WTC11 (cell line): ENCODE data around the gene CDK5. TPM values are rescaled to one million over a fixed set of nuclear protein-coding genes. Genes with fewer than 3 reads are reported as not detected.

ENCODE experiments used
- ATF1 ChIP-seq: sonication (generic); formaldehyde crosslinking; IDR thresholded peaks from 2 replicates; pipeline ENCODE4 v1.8.1; 2023; ENCODE audit warnings: mild to moderate bottlenecking, moderate library complexity, missing genetic modification reagents
- ATF3 ChIP-seq: sonication (generic); formaldehyde crosslinking; conservative IDR thresholded peaks from 2 replicates; pipeline ENCODE4 v1.8.1; 2022; ENCODE audit warnings: mild to moderate bottlenecking, missing genetic modification reagents
- CDX4 ChIP-seq: fragments of 250-450 bp; sonication (Bioruptor Pico); IDR thresholded peaks from 2 replicates; pipeline ENCODE4 v1.9.0; 2021; ENCODE audit warnings: moderate library complexity, mild to moderate bottlenecking, inconsistent platforms, borderline replicate concordance
- CREB1 ChIP-seq: sonication (generic); formaldehyde crosslinking; IDR thresholded peaks from 2 replicates; pipeline ENCODE4 v1.8.0; 2023; ENCODE audit warnings: mild to moderate bottlenecking, missing genetic modification reagents
- ETV6 ChIP-seq: sonication (generic); formaldehyde crosslinking; IDR thresholded peaks from 2 replicates; pipeline ENCODE4 v1.8.1; 2022; ENCODE audit warnings: mild to moderate bottlenecking, missing genetic modification reagents
- FOXP4 ChIP-seq: sonication (generic); formaldehyde crosslinking; IDR thresholded peaks from 2 replicates; pipeline ENCODE4 v1.8.0; 2022; ENCODE audit warnings: mild to moderate bottlenecking, missing genetic modification reagents
- KAT7 ChIP-seq: sonication (generic); formaldehyde crosslinking; IDR thresholded peaks from 2 replicates; pipeline ENCODE4 v1.8.1; 2023; ENCODE audit warnings: missing genetic modification reagents, mild to moderate bottlenecking, borderline replicate concordance
- MXD4 ChIP-seq: fragments of 250-450 bp; sonication (Bioruptor Pico); IDR thresholded peaks from 2 replicates; pipeline ENCODE4 v1.8.0; 2021; ENCODE audit warnings: mild to moderate bottlenecking, moderate library complexity, borderline replicate concordance
- MYBL2 ChIP-seq: sonication (generic); formaldehyde crosslinking; IDR thresholded peaks from 2 replicates; pipeline ENCODE4 v1.8.1; 2023; ENCODE audit warnings: mild to moderate bottlenecking, moderate library complexity, missing genetic modification reagents
- NR2C2 ChIP-seq: sonication (generic); formaldehyde crosslinking; IDR thresholded peaks from 2 replicates; pipeline ENCODE4 v1.8.0; 2022; ENCODE audit warnings: mild to moderate bottlenecking, missing genetic modification reagents
- RORB ChIP-seq: fragments of 250-450 bp; sonication (Bioruptor Pico); IDR thresholded peaks from 2 replicates; pipeline ENCODE4 v1.9.0; 2021; ENCODE audit warnings: mild to moderate bottlenecking
- TCF7 ChIP-seq: sonication (generic); formaldehyde crosslinking; IDR thresholded peaks from 2 replicates; pipeline ENCODE4 v1.8.0; 2022; ENCODE audit warnings: mild to moderate bottlenecking, low read depth, missing genetic modification reagents, moderate library complexity
- TEAD1 ChIP-seq: sonication (generic); formaldehyde crosslinking; IDR thresholded peaks from 2 replicates; pipeline ENCODE4 v1.8.0; 2022; ENCODE audit warnings: mild to moderate bottlenecking, missing genetic modification reagents
- TEAD4 ChIP-seq: sonication (generic); formaldehyde crosslinking; IDR thresholded peaks from 2 replicates; pipeline ENCODE4 v1.8.0; 2022; ENCODE audit warnings: mild to moderate bottlenecking, missing genetic modification reagents
- USF1 ChIP-seq: sonication (generic); formaldehyde crosslinking; IDR thresholded peaks from 2 replicates; pipeline ENCODE4 v1.8.0; 2022; ENCODE audit warnings: mild to moderate bottlenecking, missing genetic modification reagents
- ZBTB43 ChIP-seq: sonication (generic); formaldehyde crosslinking; IDR thresholded peaks from 2 replicates; pipeline ENCODE4 v1.8.1; 2023; ENCODE audit warnings: mild to moderate bottlenecking, missing genetic modification reagents
- ZNF232 ChIP-seq: sonication (generic); formaldehyde crosslinking; IDR thresholded peaks from 2 replicates; pipeline ENCODE4 v1.8.0; 2022; ENCODE audit warnings: mild to moderate bottlenecking, missing genetic modification reagents
- ZNF416 ChIP-seq: fragments of 250-450 bp; sonication (Bioruptor Pico); IDR thresholded peaks from 2 replicates; pipeline ENCODE4 v1.9.0; 2021; ENCODE audit warnings: mild to moderate bottlenecking, inconsistent platforms
- ZNF425 ChIP-seq: fragments of 250-450 bp; sonication (Bioruptor Pico); conservative IDR thresholded peaks from 2 replicates; pipeline ENCODE4 v1.9.0; 2021; ENCODE audit warnings: mild to moderate bottlenecking
- ZNF671 ChIP-seq: fragments of 250-450 bp; sonication (Bioruptor Pico); IDR thresholded peaks from 2 replicates; pipeline ENCODE4 v1.8.0; 2021; ENCODE audit warnings: mild to moderate bottlenecking
- total RNA-seq: library from RNA; stranded (reverse); gene quantifications from 3 replicates; pipeline ENCODE4 v1.2.3, GENCODE V29; 2021
- TF ChIP-seq, protein P1 (sequence below): sonication (generic); formaldehyde crosslinking; IDR thresholded peaks from 2 replicates; pipeline ENCODE4 v1.8.1; 2023; ENCODE audit warnings: mild to moderate bottlenecking, missing genetic modification reagents
- TF ChIP-seq, protein P2 (sequence below): sonication (generic); formaldehyde crosslinking; IDR thresholded peaks from 2 replicates; pipeline ENCODE4 v1.8.0; 2023; ENCODE audit warnings: missing genetic modification reagents, mild to moderate bottlenecking, borderline replicate concordance
- TF ChIP-seq, protein P3 (sequence below): sonication (generic); formaldehyde crosslinking; IDR thresholded peaks from 2 replicates; pipeline ENCODE4 v1.8.1; 2022; ENCODE audit warnings: low read depth, mild to moderate bottlenecking, moderate library complexity, missing genetic modification reagents, borderline replicate concordance

The CDK5 gene
- total RNA-seq, 1 experiment from 2014 or later, result 27.8 TPM

DNA sequence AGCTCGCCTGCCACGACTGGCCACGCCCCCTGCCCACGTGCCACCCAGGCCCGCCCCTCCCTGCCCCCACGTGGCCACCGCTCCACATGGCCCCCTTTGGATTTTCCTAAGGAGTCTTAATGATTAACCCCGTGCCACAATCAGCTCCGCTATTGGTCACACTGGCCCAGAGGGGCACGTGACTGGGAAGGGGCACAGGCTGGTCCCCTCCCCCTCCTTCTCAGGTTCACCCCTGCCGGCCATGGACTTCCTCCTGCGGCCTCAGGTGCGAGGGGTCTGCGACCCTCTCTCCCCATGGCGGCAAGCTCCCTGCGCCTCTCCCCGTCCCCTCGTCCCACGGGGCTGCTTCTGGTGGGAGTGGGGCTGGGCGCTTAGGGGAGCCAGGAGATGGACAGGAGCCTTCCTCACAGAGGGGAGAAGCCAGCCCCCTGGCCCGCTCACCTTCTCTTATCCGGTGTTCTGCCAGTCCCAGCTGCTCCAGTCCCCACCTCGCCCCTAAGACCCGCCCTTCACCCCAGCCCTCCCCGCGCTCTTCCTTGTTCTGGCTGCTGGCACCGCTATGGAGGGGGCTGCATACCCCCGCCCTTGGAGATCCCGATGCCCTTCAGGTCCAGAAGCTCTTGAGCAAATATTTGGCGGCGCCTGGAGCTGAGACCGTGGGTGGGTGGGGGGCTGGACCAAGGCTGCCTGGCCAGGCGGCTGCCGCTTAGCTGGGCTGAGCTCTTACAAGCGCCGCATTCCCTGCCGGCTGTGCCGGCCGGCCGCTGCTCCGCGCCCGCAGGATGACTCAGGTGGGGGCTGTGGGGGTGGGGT, 4.9 kb upstream of the CDK5 start (continued):
- TF ChIP-seq ZNF425 (CRISPR knock-in tag), result no peak
- TF ChIP-seq KAT7 (CRISPR knock-in tag), result no peak
- TF ChIP-seq NR2C2 (CRISPR knock-in tag), result no peak
- no peak for TF ChIP-seq MXD4
- peak; percentile 99 for TF ChIP-seq USF1 (CRISPR knock-in tag)
- TF ChIP-seq, protein P1, sequence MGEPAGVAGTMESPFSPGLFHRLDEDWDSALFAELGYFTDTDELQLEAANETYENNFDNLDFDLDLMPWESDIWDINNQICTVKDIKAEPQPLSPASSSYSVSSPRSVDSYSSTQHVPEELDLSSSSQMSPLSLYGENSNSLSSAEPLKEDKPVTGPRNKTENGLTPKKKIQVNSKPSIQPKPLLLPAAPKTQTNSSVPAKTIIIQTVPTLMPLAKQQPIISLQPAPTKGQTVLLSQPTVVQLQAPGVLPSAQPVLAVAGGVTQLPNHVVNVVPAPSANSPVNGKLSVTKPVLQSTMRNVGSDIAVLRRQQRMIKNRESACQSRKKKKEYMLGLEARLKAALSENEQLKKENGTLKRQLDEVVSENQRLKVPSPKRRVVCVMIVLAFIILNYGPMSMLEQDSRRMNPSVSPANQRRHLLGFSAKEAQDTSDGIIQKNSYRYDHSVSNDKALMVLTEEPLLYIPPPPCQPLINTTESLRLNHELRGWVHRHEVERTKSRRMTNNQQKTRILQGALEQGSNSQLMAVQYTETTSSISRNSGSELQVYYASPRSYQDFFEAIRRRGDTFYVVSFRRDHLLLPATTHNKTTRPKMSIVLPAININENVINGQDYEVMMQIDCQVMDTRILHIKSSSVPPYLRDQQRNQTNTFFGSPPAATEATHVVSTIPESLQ (CRISPR knock-in tag), result no peak
- TF ChIP-seq CDX4, result no peak
- no peak for TF ChIP-seq TEAD1 (CRISPR knock-in tag)
- no peak for TF ChIP-seq ZNF232 (CRISPR knock-in tag)
- no peak for TF ChIP-seq ATF3 (CRISPR knock-in tag)
- TF ChIP-seq ATF1 (CRISPR knock-in tag), result no peak
- TF ChIP-seq FOXP4 (CRISPR knock-in tag), result peak; percentile 30; the same call in 1 of the 2 replicates
- TF ChIP-seq, protein P2, sequence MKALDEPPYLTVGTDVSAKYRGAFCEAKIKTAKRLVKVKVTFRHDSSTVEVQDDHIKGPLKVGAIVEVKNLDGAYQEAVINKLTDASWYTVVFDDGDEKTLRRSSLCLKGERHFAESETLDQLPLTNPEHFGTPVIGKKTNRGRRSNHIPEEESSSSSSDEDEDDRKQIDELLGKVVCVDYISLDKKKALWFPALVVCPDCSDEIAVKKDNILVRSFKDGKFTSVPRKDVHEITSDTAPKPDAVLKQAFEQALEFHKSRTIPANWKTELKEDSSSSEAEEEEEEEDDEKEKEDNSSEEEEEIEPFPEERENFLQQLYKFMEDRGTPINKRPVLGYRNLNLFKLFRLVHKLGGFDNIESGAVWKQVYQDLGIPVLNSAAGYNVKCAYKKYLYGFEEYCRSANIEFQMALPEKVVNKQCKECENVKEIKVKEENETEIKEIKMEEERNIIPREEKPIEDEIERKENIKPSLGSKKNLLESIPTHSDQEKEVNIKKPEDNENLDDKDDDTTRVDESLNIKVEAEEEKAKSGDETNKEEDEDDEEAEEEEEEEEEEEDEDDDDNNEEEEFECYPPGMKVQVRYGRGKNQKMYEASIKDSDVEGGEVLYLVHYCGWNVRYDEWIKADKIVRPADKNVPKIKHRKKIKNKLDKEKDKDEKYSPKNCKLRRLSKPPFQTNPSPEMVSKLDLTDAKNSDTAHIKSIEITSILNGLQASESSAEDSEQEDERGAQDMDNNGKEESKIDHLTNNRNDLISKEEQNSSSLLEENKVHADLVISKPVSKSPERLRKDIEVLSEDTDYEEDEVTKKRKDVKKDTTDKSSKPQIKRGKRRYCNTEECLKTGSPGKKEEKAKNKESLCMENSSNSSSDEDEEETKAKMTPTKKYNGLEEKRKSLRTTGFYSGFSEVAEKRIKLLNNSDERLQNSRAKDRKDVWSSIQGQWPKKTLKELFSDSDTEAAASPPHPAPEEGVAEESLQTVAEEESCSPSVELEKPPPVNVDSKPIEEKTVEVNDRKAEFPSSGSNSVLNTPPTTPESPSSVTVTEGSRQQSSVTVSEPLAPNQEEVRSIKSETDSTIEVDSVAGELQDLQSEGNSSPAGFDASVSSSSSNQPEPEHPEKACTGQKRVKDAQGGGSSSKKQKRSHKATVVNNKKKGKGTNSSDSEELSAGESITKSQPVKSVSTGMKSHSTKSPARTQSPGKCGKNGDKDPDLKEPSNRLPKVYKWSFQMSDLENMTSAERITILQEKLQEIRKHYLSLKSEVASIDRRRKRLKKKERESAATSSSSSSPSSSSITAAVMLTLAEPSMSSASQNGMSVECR, result no peak; the same call in 1 of the 2 replicates
- no peak for TF ChIP-seq ZNF671 (CRISPR knock-in tag)
- TF ChIP-seq RORB, result no peak
- TF ChIP-seq TCF7 (CRISPR knock-in tag), result no peak
- TF ChIP-seq TEAD4, result no peak
- 0 out of 2 replicates have a peak, but pooled peaks have one; percentile 46 for TF ChIP-seq CREB1 (CRISPR knock-in tag)
- TF ChIP-seq MYBL2 (CRISPR knock-in tag), result peak; percentile 66; the same call in 1 of the 2 replicates
- no peak for TF ChIP-seq ZNF416 (CRISPR knock-in tag)
- peak; percentile 74 for TF ChIP-seq ZBTB43 (CRISPR knock-in tag)
- TF ChIP-seq ETV6 (CRISPR knock-in tag), result no peak; the same call in 1 of the 2 replicates
- TF ChIP-seq, protein P3, sequence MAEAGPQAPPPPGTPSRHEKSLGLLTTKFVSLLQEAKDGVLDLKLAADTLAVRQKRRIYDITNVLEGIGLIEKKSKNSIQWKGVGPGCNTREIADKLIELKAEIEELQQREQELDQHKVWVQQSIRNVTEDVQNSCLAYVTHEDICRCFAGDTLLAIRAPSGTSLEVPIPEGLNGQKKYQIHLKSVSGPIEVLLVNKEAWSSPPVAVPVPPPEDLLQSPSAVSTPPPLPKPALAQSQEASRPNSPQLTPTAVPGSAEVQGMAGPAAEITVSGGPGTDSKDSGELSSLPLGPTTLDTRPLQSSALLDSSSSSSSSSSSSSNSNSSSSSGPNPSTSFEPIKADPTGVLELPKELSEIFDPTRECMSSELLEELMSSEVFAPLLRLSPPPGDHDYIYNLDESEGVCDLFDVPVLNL (CRISPR knock-in tag), result no peak
